Effector memory CD4-positive, alpha-beta T cell (primary cell): ENCODE measurements around the gene MTRF1L.

ENCODE experiments used
- DNase-seq, 3 donors: peaks; one replicate each; pipeline ENCODE4 v3.0.0-alpha.2; 2020
- H3K27ac ChIP-seq: 2 replicates; pipeline ENCODE4 v1.7.0; 2013; ENCODE audit warnings: mild to moderate bottlenecking, low read length, moderate library complexity; ENCODE audit not compliant: insufficient read depth, poor library complexity, severe bottlenecking
- H3K27me3 ChIP-seq: replicated peaks from 2 replicates; pipeline ENCODE4 v1.7.0; 2013; ENCODE audit warnings: mild to moderate bottlenecking, low read length; ENCODE audit not compliant: insufficient read depth, control insufficient read depth, poor library complexity, severe bottlenecking
- H3K36me3 ChIP-seq: 2 replicates; pipeline ENCODE4 v1.7.0; 2013; ENCODE audit warnings: mild to moderate bottlenecking, low read length, moderate library complexity; ENCODE audit not compliant: control insufficient read depth, insufficient read depth
- H3K4me1 ChIP-seq: 2 replicates; pipeline ENCODE4 v1.7.0; 2013; ENCODE audit warnings: low read length, mild to moderate bottlenecking; ENCODE audit not compliant: control insufficient read depth, insufficient read depth, poor library complexity, severe bottlenecking
- H3K4me3 ChIP-seq: 2 replicates; pipeline ENCODE4 v1.7.0; 2013; ENCODE audit warnings: low read length, low read depth, mild to moderate bottlenecking; ENCODE audit not compliant: insufficient read depth, poor library complexity, severe bottlenecking
- H3K9me3 ChIP-seq: 2 replicates; pipeline ENCODE4 v1.7.0; 2013; ENCODE audit warnings: mild to moderate bottlenecking, low read length, moderate library complexity; ENCODE audit not compliant: control insufficient read depth

The MTRF1L gene

DNA sequence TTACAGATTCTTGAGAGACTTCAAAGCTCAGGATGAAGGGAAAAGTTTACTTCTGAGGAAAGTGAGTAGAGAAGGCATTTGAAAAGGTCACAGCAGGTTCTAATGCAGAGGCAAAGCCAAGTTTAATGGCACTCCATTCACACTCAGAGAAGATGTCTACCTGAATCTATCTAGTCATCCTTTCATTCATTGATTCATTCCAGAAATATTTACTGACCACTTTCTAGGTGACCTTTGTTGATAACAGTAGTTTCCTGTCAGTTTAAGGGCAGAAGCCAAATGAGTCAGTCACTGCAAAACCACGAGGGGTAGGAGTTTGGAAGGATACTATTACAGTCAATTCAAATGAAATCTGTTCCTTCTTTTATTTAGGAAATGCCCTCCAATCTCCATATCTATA lies 50.5 kb downstream of the MTRF1L start:
- H3K4me1 ChIP-seq: no peaks in the 10 kb centered on the region
- H3K27me3 ChIP-seq: no peaks in the 10 kb centered on the region
- no peak for DNase-seq

GRCh38 chr6:152950240-152950639 lies 52.3 kb downstream of the MTRF1L start:
- Histone ChIP-seq H3K9me3 (no peaks in the 10 kb centered on the region), H3K27me3 (no peaks in the 10 kb centered on the region), H3K36me3 (no peaks in the 10 kb centered on the region), H3K4me1 (no peaks in the 10 kb centered on the region), H3K27ac (no peak overlapping the region), H3K4me3 (no peak overlapping the region)
- no peak for DNase-seq

More for the DNA sequence above, 50.5 kb downstream of the MTRF1L start:
- Histone ChIP-seq H3K9me3 (no peaks in the 10 kb centered on the region), H3K27ac (no peak overlapping the region), H3K36me3 (no peaks in the 10 kb centered on the region), H3K4me3 (no peak overlapping the region)

DNA sequence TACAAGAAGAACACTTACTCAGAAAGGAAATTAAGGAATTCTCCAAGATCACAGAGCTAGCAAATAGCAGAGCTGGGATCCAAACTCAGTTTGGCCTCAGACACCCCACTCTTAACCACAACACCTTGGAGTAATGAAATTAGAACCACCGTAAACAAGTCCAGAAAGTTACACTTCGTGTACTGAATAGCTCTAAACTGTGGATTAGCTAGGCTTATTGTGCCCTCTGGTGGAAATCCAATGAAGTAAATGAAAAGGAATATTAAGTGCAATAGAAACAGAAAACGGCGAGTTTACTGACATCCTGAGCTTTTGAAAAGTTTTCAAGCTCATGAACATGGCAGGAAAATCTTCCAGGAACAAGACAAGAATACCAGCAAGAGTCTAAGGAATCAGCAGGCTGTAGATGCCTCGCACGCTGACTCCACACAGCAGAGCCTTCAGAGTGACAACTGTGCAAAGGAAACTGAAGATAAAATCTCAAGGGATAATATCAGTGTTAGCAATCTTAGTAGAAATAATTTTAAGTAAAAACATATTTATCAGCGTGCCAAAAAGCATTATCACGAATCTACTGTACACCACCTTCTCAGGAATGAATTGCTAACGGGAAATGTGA lies 54.2 kb downstream of the MTRF1L start:
- no peak overlapping the region for H3K4me3 ChIP-seq
- H3K27me3 ChIP-seq: no peaks in the 10 kb centered on the region
- no peaks in the 10 kb centered on the region for H3K9me3 ChIP-seq
- no peak overlapping the region for H3K27ac ChIP-seq
- no peaks in the 10 kb centered on the region for H3K4me1 ChIP-seq
- H3K36me3 ChIP-seq: no peaks in the 10 kb centered on the region
- no peak for DNase-seq

- no peaks in the 10 kb centered on the region for H3K4me1 ChIP-seq
- no peaks in the 10 kb centered on the region for H3K27me3 ChIP-seq
- no peaks in the 10 kb centered on the region for H3K9me3 ChIP-seq
- no peaks in the 10 kb centered on the region for H3K36me3 ChIP-seq
- no peak overlapping the region for H3K27ac ChIP-seq
- H3K4me3 ChIP-seq: no peak overlapping the region
- DNase-seq: no peak
Observed at GRCh38 chr6:152946995-152947394, 55.5 kb downstream of the MTRF1L start.

DNA sequence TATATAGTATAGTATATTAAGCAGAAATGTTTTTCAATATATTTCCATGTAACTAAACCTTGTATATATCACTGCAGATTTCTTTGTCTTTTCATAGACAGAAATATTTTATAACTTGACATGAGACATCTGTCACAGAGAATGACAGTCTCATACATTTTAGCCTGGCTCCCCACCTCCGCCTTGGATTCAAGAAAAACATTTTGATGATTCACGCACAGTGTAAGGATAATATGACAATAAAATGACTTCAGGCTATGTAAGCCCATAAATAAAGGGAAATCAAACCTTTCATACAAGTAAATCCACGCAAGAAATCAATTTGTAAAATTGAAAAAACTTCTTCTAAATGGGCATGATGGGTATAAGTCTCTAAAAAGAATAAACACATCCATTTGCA lies 56.0 kb downstream of the MTRF1L start:
- H3K4me3 ChIP-seq: no peak overlapping the region
- no peaks in the 10 kb centered on the region for H3K4me1 ChIP-seq
- no peaks in the 10 kb centered on the region for H3K27me3 ChIP-seq
- no peak for DNase-seq
- H3K9me3 ChIP-seq: no peaks in the 10 kb centered on the region
- no peaks in the 10 kb centered on the region for H3K36me3 ChIP-seq
- H3K27ac ChIP-seq: no peak overlapping the region

GRCh38 chr6:152943260-152943897 lies 59.1 kb downstream of the MTRF1L start:
- Histone ChIP-seq H3K27me3 (no peaks in the 10 kb centered on the region), H3K4me1 (no peaks in the 10 kb centered on the region), H3K4me3 (no peak overlapping the region), H3K27ac (no peak overlapping the region), H3K9me3 (no peaks in the 10 kb centered on the region), H3K36me3 (no peaks in the 10 kb centered on the region)
- no peak for DNase-seq

DNA sequence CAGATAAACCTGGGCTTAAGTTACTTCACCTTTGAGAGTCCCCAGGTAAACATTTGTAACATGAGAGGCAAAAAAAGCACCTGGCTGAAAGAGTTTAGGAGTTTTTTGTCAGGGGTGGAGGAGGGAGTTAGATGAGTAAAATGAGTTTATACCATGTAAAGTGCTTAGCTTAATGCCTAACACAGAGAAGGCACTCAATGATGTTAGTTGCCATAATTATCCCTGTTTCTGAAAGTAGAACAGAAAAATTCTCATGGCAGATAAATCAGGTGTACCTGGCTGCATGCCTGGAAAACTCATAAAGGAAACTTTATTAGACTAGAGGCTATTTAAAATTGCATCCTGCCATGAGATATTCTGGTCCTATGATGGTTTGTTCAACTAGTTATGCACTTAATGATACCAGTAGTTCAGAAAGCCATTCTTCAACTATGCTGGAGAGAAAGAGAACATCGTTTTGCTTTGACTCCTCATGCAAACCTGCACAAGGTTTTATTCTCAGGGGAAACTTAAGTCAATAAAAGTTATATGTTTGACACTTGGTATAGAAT lies 60.1 kb downstream of the MTRF1L start:
- Histone ChIP-seq H3K9me3 (no peaks in the 10 kb centered on the region), H3K27ac (no peak overlapping the region), H3K4me1 (no peaks in the 10 kb centered on the region), H3K27me3 (no peaks in the 10 kb centered on the region), H3K4me3 (no peak overlapping the region), H3K36me3 (no peaks in the 10 kb centered on the region)
- no peak for DNase-seq

GRCh38 chr6:152941746-152942145 lies 60.8 kb downstream of the MTRF1L start:
- no peak for DNase-seq
- H3K4me3 ChIP-seq: no peak overlapping the region
- H3K9me3 ChIP-seq: no peaks in the 10 kb centered on the region
- no peaks in the 10 kb centered on the region for H3K27me3 ChIP-seq
- H3K4me1 ChIP-seq: no peaks in the 10 kb centered on the region
- no peaks in the 10 kb centered on the region for H3K36me3 ChIP-seq
- no peak overlapping the region for H3K27ac ChIP-seq
